GM18858 (cell line): ENCODE measurements around the gene DUXB.

ENCODE experiments used
- ATAC-seq: cut with Tn5 transposase; IDR thresholded peaks from one replicate; pipeline ENCODE4 v1.9.1; 2021; ENCODE audit not compliant: unreplicated experiment

DUXB gene

GRCh38 chr16:75660726-75661302 is 40.4 kb downstream of the DUXB start:
- ATAC-seq = no peak

- no peak for ATAC-seq
These were observed 40.9 kb downstream of the DUXB start for GRCh38 chr16:75660321-75660720.

- ATAC-seq = no peak
These were observed 43.1 kb downstream of the DUXB start for GRCh38 chr16:75658175-75658574.

- no peak for ATAC-seq
These were observed 47.3 kb downstream of the DUXB start for GRCh38 chr16:75653922-75654321.

- peak; percentile 9 for ATAC-seq
These were observed 52.8 kb downstream of the DUXB start for GRCh38 chr16:75648265-75649076.

- ATAC-seq = peak; percentile 75
These were observed 53.6 kb downstream of the DUXB start, which contains the start of the genes KARS1 and TERF2IP for GRCh38 chr16:75647492-75648264. Gene KARS1 (minus strand): TSS chr16:75647665. CDS start chr16:75647639, 26 bp downstream. Gene TERF2IP (plus strand): TSS chr16:75647773. CDS start chr16:75647883, 110 bp downstream.

- ATAC-seq = peak; percentile 14
These were observed 54.2 kb downstream of the DUXB start for GRCh38 chr16:75647112-75647491.

- ATAC-seq = no peak
These were observed 56.8 kb downstream of the DUXB start for GRCh38 chr16:75644240-75645012.
